NCI-H1048 (cell line): ENCODE measurements around the gene C3orf49.

Experiments
- DNase-seq: peaks from one replicate; lab custom pipeline; 2025; lab: John Stamatoyannopoulos, UW

C3orf49 gene, protein sequence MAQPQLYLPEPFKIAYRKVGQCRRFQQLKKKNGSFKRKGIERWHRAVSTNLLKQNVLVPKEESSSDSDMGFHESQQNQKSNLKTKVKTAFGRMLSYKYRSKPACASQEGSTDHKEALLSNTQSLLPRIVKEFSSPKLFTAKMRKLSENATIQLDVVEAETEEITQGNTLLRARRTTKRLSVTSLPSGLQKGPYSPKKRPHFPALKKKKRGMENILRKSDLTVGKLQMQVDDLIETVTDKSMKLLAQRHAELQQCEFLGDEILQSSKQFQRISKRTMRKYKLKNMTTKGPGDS

DNA sequence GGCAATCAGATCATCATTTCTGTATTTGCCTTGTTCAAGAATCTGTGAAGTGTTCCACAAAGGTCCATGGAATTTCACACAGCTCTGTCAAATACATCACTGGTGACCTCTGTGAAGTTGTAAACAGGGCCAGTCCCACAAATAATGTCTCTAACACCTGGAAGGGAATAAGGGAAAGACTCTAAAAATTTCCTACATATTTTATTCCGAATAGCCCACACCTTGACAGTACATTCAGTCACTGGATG lies at the start of gene C3orf49:
C3orf49 (plus strand) TSS at position 149 of the 248 bp plus-strand sequence. CDS start 173 bp downstream, outside the sequence.
- DNase-seq: no peak

DNA sequence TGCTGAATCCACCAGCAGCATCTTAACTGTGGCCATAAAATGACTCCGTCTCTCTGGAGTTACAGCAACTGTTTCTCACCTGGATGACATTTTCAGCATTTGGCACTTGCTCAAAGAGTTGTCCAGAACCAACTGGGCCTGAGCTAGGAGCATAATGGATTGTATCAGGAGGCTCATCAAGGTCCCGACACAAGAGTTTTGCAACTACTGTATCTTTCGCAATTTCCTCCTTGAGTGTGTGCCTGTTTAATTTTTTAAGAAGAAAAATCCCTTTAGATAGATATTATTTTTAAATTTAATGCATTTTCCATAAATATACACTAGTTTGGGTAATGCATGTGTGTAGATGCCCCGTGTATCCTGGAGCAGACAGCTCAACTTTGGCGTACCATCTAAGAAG lies 44.3 kb upstream of the C3orf49 start:
- no peak for DNase-seq

DNA sequence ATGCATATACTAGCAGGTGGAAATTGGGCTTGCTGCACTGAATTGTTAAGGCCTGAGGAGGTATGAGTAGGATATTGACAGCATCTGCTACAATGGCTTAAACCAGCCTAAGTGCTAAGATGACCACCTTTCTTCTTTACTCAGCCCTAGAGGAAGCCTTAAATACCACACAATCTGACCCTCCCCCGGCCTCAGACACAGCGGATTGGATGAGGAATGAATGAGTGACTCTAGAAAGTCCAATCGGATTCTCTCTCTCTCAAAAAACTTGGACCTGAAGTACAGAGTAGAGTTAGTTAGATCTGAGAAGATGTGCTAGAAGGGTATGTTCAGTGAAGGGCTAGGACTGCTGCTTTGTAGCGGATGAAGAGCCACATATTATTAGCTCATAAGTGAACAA lies 39.9 kb upstream of the C3orf49 start:
- DNase-seq: no peak

DNA sequence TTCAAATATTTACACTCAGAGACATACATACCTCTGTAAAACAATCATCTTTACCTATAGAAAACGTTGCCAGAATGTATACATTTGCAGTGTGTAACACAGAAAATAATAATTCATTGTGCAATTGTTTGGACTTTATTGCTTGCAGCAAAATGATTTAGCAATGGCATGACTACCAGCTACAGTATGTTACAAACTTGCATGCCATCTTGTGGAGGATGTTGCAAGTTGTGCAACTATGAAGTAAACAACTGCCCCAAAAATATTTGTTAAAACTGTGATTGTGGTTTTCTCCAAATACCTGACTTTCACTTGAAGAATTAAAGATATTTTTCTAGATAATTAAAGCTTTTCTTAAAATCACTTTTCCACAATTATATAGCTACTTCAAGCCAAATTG lies 27.1 kb upstream of the C3orf49 start:
- no peak for DNase-seq

DNA sequence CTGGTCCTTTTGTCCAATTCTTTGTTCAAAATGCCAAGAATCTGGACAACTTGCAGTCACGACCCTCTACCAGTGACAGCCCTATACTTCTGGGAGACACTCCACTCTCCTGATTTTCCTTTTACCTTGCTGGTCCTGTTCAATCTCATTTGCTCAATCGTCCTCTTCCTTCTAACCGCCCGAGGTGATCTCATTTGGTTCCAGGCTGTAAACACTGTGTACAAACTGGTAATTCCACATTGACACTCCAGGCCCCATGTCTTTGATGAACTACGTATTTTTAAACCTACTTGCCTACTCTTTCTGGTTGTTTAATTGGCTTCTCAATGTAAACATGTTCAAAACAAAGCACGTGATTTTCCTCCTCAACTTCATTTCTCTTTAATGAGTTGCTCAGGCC lies 23.7 kb upstream of the C3orf49 start:
- no peak for DNase-seq

DNA sequence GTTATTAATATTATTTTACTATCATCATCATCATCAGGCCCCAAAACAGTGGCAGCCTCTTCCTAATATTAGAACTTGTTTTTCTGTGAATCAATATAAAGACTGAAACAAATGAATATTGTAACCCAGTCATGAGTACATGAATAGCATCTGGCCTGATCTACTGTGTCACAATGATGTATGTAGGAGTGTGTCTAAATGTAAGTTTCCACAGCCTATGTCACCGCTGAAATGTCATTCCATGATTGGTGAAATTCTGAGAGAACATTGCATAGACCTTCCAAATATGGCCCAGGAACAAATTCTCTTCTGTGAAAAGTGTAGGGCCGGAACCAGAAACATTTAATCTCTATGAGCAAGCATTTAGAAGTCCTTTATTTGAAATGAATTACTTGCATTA lies 20.6 kb upstream of the C3orf49 start:
- no peak for DNase-seq

DNA sequence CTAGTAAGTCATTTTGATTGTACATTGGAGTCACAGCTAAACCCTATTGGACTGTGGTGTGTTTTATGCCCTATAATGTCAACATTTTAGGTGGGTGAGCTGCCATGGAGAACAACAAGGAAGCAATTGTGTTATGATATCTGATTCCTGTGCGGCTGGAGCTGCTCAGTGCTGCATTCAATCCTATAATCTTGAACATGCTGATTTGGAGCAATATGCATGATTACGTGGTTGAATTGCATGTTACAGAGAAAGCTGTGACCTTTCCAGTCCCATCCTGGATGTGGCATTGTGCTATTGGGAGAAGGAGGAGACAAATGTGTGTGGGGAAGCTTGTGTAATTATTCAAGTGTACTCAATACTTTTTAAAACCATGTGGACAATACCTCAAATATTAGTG lies 20.1 kb upstream of the C3orf49 start:
- no peak for DNase-seq

DNA sequence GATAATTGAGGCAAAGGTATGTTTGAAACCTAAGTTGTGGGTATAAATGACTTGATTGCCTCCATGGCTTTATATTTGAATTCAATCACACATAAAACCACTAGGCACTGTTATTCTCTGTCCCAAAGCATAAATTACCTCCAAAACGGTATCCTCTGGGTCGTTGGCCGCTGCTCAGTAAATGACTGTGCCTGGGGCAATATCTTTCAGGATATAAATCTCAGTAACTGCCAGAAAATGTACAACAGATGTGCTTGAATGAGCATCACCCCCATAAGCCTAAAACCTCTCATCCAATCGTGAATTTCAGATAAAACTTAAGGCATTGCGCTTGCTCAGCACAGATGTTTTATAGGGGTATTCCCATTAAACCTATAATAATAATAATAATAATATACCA lies 19.0 kb upstream of the C3orf49 start:
- no peak for DNase-seq

DNA sequence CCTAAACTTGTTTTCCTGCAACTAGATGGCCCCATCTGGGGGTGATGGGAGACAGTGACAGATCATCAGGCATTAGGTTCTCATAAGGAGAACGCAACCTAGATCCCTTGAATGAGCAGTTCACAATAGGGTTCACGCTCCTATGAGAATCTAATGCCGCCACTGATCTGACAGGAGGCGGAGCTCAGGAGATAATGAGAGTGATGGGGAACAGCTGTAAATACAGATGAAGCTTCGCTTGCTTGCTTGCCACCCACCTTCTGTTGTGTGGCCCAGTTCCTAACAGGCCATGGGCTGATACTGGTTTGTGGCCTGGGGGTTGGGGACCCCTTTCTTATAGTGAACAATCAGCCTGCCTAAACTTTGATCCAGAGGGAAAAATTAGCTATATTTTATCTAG lies 15.2 kb upstream of the C3orf49 start:
- DNase-seq: no peak

DNA sequence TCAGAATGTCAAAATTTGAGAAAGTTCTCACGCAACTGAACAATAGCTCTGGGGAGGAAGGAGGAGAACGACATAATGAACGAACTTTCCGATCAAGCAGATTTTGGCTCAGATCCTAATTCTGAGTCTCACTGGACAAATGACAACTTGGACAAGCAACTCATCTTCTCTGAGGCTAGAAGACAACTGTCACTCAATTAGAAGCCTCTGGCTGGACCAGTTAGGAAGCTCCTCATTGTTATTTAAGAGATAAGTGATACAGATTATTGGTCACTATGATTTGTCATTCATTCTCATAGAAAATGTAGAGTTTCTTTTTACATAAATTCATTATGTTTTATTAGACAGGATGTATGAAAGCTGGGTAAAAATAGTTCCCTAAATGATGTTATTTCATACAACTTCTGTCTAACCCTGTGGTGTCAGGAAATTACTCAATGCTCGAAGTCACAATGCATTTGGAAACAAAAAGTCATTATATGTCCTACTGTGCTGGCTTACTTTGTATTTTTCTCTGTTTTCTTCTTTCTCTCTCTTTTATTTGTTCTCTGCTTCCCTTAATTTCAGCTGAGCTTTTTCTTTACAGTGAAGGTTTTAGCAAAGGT lies 11.0 kb upstream of the C3orf49 start:
- DNase-seq: no peak

DNA sequence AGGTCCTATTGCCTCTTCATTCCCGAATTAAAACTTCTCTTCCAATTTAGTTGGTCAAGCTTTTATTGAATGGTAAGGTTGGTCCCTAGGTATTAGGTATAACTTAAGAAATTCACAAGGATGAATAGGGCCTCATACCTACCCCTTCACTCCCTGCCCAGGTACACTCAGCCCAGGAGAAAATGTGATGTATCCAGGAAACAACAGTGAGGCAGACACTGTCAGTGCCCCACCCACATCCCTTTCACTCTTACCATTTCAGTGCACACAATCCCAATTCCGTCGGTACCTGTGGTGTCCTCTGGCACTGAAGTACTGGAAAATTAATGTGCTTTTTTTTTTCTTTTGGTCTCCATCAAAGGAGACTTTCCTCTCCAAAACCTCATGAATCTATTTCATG lies 10.5 kb upstream of the C3orf49 start:
- DNase-seq: no peak

DNA sequence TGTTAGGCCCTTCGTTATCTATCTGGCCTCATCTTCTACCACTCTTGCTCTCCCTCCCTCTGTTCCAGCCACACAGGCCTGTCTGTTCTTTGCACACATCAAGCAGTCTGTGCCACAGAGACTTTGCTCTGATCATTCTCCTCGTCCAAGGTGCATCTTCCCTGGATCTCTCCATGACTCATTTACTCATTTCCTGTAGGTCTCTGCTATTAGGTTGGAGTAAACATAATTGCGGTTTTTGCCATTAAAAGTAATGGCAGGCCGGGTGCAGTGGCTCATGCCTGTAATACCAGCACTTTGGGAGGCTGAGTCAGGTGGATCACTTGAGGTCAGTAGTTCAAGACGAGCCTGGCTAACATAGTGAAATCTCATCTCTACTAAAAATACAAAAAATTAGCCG lies 9.5 kb upstream of the C3orf49 start:
- DNase-seq: no peak

DNA sequence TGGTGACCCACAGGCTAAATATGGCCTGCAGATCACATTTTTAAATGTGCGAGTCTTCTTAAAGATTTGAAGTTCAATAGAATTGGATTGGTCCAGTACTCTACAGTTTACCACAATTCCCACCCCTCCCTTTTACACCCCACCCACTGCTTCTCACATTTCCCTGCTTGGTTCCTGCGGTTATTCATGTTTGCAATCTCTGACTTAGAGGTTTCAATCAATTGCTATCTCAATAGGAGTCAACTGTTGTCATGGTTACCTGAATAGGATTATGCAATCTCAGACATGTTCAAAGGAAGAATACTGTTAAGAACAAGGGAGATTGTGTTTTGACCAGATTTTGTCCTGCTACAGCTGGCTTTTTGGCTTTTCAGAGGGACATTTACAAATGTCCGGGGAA lies 4.9 kb upstream of the C3orf49 start:
- no peak for DNase-seq

DNA sequence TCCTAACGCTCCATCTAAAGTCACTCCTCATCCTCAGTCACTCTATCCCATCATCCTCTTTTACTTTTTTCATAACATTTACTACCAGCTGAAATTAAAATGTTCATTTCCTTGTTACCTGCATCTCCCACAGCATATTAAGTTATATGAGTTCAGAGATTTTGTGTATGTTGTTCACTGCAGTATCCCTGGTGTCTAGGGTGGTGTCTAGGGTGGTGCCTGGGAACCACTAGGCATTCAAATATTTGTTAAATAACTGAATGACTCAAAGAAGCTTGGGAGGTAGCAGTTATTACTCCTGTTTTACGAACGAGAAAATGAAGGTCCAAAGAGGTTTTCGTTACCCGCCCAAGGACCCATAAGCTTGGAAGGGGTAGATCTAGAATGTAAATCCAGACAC lies 1.9 kb upstream of the C3orf49 start:
- DNase-seq: no peak

DNA sequence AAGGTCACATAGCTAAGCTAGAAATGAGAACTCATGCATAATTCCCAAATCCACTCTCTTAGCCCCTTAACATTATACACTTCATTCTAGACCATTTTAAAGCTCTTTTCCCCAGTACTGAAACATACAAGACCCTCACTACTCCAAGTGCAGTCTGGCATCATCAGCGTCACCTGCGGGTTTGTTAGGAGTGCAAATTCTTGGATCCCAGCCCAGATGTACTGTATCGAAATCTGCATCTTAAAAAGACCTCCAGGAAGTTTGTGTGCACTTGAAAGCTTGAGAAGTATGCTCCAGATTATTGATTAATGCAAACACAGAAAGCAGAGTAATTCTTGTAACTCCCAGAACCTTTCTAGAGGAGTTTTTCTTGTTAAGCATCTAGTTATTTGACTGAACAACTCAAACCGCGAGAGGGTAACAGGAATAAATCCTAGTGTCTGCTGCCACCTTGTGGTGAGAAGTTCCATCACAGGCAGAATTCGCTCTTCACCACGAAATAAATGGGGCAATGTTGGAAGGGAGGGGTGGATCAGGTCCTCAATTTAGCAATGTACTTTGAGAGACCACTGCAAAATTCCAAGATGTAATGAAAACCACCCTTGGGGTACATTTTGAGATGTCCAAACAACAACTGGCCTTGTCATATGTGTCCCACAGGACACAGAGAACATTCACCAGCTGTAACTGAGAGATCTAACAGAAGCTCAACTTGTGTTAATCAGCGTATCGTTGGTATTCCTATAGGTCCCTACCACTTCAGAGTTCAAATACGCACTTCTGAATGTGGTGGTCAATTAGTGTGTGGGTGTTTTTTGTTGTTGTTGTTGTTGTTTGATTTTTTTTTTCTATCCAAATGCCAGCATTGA lies 583 bp upstream of the C3orf49 start:
- DNase-seq: peak; percentile 8

DNA sequence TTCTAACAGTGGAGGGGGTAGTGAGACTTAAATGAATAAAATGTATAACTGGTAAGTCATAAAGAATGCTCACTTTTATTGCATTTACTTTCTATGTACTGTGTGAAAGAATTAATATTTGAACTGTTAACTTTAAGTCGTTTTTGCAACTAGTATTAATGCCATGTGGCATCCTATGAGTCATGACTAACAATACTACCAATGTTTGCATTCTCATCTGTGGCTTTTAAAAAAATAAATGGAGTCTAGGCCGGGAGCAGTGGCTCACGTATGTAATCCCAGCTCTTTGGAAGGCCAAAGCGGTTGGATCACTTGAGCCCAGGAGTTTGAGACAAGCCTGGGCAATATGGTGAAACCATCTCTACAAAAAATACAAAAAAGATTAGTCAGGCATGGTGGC lies 5.2 kb downstream of the C3orf49 start:
- no peak for DNase-seq

DNA sequence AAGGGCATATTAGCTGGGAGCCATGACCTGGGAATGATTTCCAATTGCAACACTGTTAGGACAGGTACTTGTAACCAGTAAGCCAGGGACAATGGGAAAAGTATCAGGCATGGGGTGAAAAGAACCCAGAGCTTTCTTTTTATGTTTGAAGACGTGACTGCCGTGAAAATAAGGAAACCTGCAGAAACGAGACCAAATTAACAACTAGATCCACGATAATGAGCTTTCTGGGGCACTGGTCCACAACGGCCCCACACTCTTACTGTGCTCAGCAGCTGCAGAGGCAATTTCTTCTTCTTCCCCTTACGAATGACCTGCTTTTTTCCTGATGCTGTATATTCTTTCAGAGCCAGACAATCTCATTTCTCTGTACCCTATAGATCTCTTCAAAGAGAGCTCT lies 11.4 kb downstream of the C3orf49 start:
- DNase-seq: no peak

DNA sequence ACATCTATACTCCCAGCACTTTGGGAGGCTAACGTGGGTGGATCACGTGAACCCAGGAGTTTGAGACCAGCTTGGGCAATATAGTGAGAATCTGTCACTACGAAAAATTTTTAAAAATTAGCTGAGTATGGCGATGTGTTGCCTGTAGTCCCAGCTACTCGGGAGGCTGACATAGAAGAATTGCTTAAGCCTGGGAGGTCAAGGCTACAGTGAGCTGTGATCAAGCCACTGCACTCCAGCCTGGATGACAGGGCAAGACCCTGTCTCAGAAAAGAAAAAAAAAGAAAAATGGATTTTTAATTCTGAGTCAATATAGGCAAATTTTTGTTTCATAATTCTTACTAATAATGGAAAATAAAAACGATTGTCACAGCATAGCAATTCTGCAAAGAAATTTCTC lies 13.3 kb downstream of the C3orf49 start:
- no peak for DNase-seq

DNA sequence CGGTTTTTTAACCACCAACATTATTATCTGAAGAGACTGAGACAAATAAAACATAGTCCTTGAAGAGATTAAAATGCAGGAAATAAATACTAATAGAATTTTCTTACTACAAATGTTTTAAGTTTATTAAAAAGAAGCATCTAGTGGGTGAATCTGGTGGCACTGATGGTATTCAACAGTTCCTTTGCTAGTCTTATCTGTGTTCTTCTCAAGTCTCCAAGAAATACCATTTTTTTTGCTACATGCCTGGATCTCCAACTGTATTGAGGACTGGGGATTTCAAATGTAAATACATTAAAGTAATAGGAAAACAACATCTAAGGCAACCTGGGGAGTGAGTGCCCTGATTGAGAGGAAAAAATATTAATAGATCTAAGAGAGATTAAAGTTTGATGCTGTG lies 22.6 kb downstream of the C3orf49 start:
- DNase-seq: no peak

DNA sequence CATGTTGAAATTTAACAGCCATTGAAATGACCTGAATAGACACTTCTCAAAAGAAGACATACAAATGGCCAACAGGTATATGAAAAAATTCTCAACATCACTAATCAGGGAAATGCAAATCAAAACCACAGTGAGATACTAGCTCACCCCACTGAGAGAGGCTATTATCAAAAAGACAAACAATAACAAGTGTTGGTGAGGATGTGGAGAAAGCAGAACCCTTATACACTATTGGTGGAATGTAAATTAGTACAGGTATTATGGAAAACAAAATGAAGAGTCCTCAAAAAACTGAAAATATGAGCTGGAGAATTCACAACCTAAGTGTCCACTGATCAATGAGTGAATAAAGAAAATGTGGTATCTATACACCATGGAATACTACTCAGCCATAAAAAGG lies 23.0 kb downstream of the C3orf49 start:
- DNase-seq: no peak

DNA sequence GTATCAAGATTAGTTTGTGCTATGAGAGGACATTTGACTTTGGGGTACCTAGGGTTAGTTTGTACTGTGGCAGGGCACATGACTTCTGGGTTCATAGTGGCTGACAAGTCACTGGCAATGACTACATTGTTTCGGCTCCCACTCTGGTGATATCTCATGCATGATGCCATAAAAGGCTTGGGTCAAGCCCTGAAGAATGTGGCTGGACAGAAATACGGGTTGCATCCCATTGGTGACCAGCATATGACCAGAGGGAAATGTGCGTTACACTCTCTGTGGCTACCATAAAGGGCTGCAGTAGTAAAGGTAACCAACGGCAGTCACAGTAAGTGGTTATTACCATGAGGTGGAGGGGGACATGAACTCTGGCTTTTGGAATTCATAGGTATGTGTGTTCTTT lies 26.1 kb downstream of the C3orf49 start:
- no peak for DNase-seq

DNA sequence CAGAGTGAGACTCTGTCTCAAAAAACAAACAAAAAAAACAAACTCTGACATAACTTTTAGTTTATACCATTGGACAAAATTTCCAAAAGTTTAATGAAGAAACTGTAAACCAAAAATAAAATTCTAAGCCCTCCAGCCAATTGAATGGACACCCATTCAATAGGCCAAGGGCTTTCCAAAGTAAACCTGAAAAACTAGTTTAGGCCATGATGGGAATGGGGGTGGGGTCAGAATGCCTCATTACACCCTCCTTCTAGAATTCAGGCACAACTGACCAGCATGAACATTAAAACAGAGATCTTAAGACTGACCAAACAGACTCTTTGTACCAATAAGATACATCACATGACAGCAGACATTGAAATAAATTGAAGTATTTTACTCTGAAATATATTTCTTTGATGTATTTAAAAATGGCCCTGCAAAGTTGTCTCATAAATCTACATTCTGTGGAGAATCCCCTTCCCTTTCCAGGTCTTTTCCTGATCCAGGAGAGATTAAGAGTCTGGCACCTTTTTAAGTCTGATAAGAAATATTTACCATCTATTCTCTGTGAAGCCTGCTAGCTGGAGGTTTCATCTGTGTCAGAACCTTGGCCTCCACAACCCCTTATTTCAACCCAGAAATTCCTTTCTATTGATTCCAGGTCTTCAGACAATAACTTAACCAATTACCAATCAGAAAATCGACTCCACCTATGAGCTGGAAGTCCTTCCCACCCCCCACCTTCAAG lies 28.8 kb downstream of the C3orf49 start:
- no peak for DNase-seq

DNA sequence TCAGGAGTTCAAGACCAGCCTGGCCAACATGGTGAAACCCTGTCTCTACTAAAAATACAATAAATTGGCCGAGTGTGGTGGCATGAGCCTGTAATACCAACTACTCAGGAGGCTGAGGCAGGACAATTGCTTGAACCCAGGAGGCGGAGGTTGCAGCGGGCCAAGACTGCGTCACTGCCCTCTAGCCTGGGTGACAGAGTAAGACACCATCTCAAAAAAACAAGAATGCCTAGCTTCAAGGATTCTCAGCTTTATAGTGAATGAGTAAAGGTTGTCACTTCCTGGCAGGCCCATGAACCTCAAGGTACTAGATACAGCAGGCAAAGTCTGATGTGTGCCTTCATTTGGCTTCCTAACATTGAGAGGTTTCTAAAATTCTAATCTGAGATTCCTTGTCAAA lies 30.1 kb downstream of the C3orf49 start:
- no peak for DNase-seq
